RCC 7860 (cell line): ENCODE data around the gene ZNF668.

Experiments
- DNase-seq: peaks from one replicate; pipeline ENCODE4 v3.0.0-alpha.2; 2015; ENCODE audit warnings: low spot score
- FAIRE-seq: peaks from 2 replicates; lab custom pipeline; 2012; peaks lifted over from hg19 to GRCh38; lab: Jason Lieb, UNC

ZNF668 gene

GRCh38 chr16:31073970-31074813, at the start of gene ZNF668, which contains the start of gene ZNF646:
Gene ZNF668 (minus strand): TSS chr16:31074240. CDS start chr16:31064459, 9,781 bp downstream.
Gene ZNF646 (plus strand): TSS chr16:31074422. CDS start chr16:31076325, 1,903 bp downstream.
- DNase-seq, result peak; percentile 97
- peak; percentile 88 for FAIRE-seq

- DNase-seq (no peak), FAIRE-seq (no peak)
These were observed 46.1 kb upstream of the ZNF668 start for GRCh38 chr16:31120129-31120528.

GRCh38 chr16:31118223-31119155, 44.4 kb upstream of the ZNF668 start:
- DNase-seq, result peak; percentile 14
- FAIRE-seq, result no peak

GRCh38 chr16:31117384-31118222, 43.6 kb upstream of the ZNF668 start, which contains the start of gene KAT8:
Gene KAT8 (plus strand): TSS chr16:31117664. CDS start chr16:31117682, 18 bp downstream.
- DNase-seq, result peak; percentile 95
- peak; percentile 83 for FAIRE-seq

- DNase-seq (no peak), FAIRE-seq (no peak)
These were observed 40.4 kb upstream of the ZNF668 start for GRCh38 chr16:31114468-31114867.

GRCh38 chr16:31113121-31114120, 39.4 kb upstream of the ZNF668 start:
- DNase-seq (peak; percentile 89), FAIRE-seq (peak; percentile 94)

- no peak for FAIRE-seq
These were observed 38.7 kb upstream of the ZNF668 start for GRCh38 chr16:31112711-31113110.

GRCh38 chr16:31111881-31112466, 37.9 kb upstream of the ZNF668 start:
- DNase-seq, result no peak
- no peak for FAIRE-seq

More at GRCh38 chr16:31112711-31113110, 38.7 kb upstream of the ZNF668 start:
- DNase-seq, result no peak

- DNase-seq (no peak), FAIRE-seq (no peak)
These were observed 36.3 kb upstream of the ZNF668 start for GRCh38 chr16:31110106-31111034.

GRCh38 chr16:31109622-31110021, 35.6 kb upstream of the ZNF668 start:
- FAIRE-seq, result no peak
- DNase-seq, result no peak

- DNase-seq (no peak), FAIRE-seq (no peak)
These were observed 34.9 kb upstream of the ZNF668 start for GRCh38 chr16:31108794-31109558.

- FAIRE-seq, result no peak
- peak; percentile 49 for DNase-seq
These were observed 34.2 kb upstream of the ZNF668 start, which contains the start of gene BCKDK for GRCh38 chr16:31108035-31108793. Gene BCKDK (plus strand): TSS chr16:31108386. CDS start chr16:31109224, 838 bp downstream.

- DNase-seq, result no peak
- FAIRE-seq, result no peak
These were observed 33.4 kb upstream of the ZNF668 start for GRCh38 chr16:31107465-31107867.

GRCh38 chr16:31106509-31107464, 32.7 kb upstream of the ZNF668 start:
- no peak for DNase-seq

GRCh38 chr16:31105677-31106213, 31.7 kb upstream of the ZNF668 start:
- DNase-seq (peak; percentile 48), FAIRE-seq (no peak)

More at GRCh38 chr16:31106509-31107464, 32.7 kb upstream of the ZNF668 start:
- FAIRE-seq, result no peak
